ENCODE data around the gene MAB21L4. TPM values are rescaled to one million over a fixed set of nuclear protein-coding genes. Genes with fewer than 3 reads are reported as not detected.

Gene MAB21L4
- total RNA-seq, 2 donors from 2014 or later: not detected

DNA sequence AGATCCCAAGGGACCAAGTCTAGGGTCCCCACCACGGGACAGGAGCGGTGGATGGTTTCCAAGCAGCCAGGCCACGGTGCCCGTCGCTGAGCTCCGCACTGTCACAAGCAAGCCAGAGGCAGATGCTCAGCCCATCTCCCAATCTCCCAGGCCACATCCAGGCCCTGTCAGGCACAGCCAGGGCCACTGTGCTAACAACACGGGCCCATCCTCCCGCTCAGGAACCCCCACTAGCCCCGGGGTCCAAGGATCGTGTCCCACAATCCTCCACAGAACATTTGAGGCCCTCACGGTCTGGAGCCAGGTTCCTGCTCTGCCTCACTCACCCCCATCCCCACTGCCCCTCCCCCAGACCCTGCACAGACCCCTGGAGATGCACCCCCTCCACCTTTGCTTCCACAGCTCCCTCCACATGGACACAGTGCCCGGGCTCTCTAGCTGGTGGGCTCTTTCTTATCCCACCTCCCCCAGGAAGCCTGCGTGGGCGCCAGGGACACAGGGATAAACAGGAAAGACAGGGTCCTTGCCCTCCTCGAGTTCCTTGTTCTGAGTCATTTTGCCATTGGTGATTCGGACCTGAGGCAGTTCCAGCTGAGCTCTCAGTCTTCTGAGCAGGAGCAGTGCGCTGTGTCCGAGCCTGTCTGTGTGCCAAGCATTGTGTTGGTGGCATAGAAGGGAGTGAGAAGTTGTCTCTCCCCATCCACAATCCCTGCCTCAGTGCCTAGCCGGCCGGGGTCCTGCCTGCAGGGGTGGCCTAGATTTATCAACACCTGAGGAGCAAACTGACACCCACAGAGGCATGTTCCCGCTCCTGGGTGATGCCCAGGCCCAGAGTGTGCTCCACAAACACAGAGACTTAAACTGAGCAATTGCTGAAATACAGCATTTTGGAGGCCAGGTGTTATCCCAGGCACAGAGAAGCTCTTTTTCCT, 17.2 kb upstream of the MAB21L4 start:
- Mint-ChIP-seq H3K27ac (no peak overlapping the region), H3K36me3 (ENCODE audit: insufficient read depth in 2 of 2) (no peaks in the 10 kb centered on the region), H3K9me3 (no peaks in the 10 kb centered on the region), H3K4me1 (ENCODE audit: low read depth) (no peaks in the 10 kb centered on the region), H3K4me3 (no peak overlapping the region), H3K27me3 (ENCODE audit: low read depth) (peaks cover 25% of the 10 kb centered on the region)
- no peak for DNase-seq
- no peak for ATAC-seq (replicated peaks in 1 of 2)

GRCh38 chr2:240911641-240912265, 15.8 kb upstream of the MAB21L4 start:
- no peaks in the 10 kb centered on the region for H3K9me3 Mint-ChIP-seq
- H3K4me1 Mint-ChIP-seq (ENCODE audit: low read depth): no peaks in the 10 kb centered on the region
- no peak overlapping the region for H3K4me3 Mint-ChIP-seq
- peaks cover 19% of the 10 kb centered on the region for H3K27me3 Mint-ChIP-seq (ENCODE audit: low read depth)
- DNase-seq: no peak
- no peak for ATAC-seq (replicated peaks in 1 of 2)
- H3K27ac Mint-ChIP-seq: no peak overlapping the region
- H3K36me3 Mint-ChIP-seq (ENCODE audit: insufficient read depth in 2 of 2): no peaks in the 10 kb centered on the region

- Mint-ChIP-seq H3K27me3 (ENCODE audit: low read depth) (peaks cover 8% of the 10 kb centered on the region), H3K27ac (no peak overlapping the region)
These were observed 13.4 kb upstream of the MAB21L4 start for GRCh38 chr2:240909216-240909974.

GRCh38 chr2:240906911-240907590, 11.1 kb upstream of the MAB21L4 start:
- DNase-seq (no peak), ATAC-seq (replicated peaks in 1 of 2) (no peak)
- H3K4me3 Mint-ChIP-seq: no peak overlapping the region
- no peaks in the 10 kb centered on the region for H3K36me3 Mint-ChIP-seq (ENCODE audit: insufficient read depth in 2 of 2)
- no peaks in the 10 kb centered on the region for H3K9me3 Mint-ChIP-seq
- no peaks in the 10 kb centered on the region for H3K4me1 Mint-ChIP-seq (ENCODE audit: low read depth)
- peaks cover 5% of the 10 kb centered on the region for H3K27me3 Mint-ChIP-seq (ENCODE audit: low read depth)
- no peak overlapping the region for H3K27ac Mint-ChIP-seq

More at GRCh38 chr2:240909216-240909974, 13.4 kb upstream of the MAB21L4 start:
- Mint-ChIP-seq H3K4me1 (ENCODE audit: low read depth) (no peaks in the 10 kb centered on the region), H3K9me3 (no peaks in the 10 kb centered on the region), H3K4me3 (no peak overlapping the region), H3K36me3 (ENCODE audit: insufficient read depth in 2 of 2) (no peaks in the 10 kb centered on the region)
- no peak for ATAC-seq (replicated peaks in 1 of 2)
- no peak for DNase-seq

GRCh38 chr2:240906141-240906910, 10.4 kb upstream of the MAB21L4 start, which contains the start of gene CROCC2:
Gene CROCC2 (plus strand): TSS chr2:240906336. CDS start chr2:240906514, 178 bp downstream.
- Mint-ChIP-seq H3K27me3 (ENCODE audit: low read depth) (no peaks in the 10 kb centered on the region), H3K4me3 (no peak within 1 kb of the TSS), H3K27ac (no peak within 1 kb of the TSS), H3K9me3 (no peaks in the 10 kb centered on the region), H3K36me3 (ENCODE audit: insufficient read depth in 2 of 2) (no peaks in the 10 kb centered on the region), H3K4me1 (ENCODE audit: low read depth) (no peaks in the 10 kb centered on the region)
- ATAC-seq (replicated peaks in 1 of 2): no peak
- DNase-seq: no peak

- Mint-ChIP-seq H3K27ac (no peak overlapping the region), H3K9me3 (no peaks in the 10 kb centered on the region), H3K36me3 (ENCODE audit: insufficient read depth in 2 of 2) (no peaks in the 10 kb centered on the region), H3K27me3 (ENCODE audit: low read depth) (no peaks in the 10 kb centered on the region), H3K4me1 (ENCODE audit: low read depth) (no peaks in the 10 kb centered on the region), H3K4me3 (no peak overlapping the region)
- DNase-seq (no peak), ATAC-seq (replicated peaks in 1 of 2) (no peak)
These were observed 9.3 kb upstream of the MAB21L4 start for GRCh38 chr2:240905176-240905781.

- H3K4me3 Mint-ChIP-seq: no peak overlapping the region
- no peaks in the 10 kb centered on the region for H3K4me1 Mint-ChIP-seq (ENCODE audit: low read depth)
- DNase-seq: no peak
- no peak for ATAC-seq (replicated peaks in 1 of 2)
- H3K27ac Mint-ChIP-seq: no peak overlapping the region
- no peaks in the 10 kb centered on the region for H3K9me3 Mint-ChIP-seq
- H3K27me3 Mint-ChIP-seq (ENCODE audit: low read depth): no peaks in the 10 kb centered on the region
- no peaks in the 10 kb centered on the region for H3K36me3 Mint-ChIP-seq (ENCODE audit: insufficient read depth in 2 of 2)
These were observed 8.5 kb upstream of the MAB21L4 start for GRCh38 chr2:240904216-240905175.

- Mint-ChIP-seq H3K4me3 (no peak overlapping the region), H3K4me1 (ENCODE audit: low read depth) (no peaks in the 10 kb centered on the region), H3K27me3 (ENCODE audit: low read depth) (no peaks in the 10 kb centered on the region), H3K36me3 (ENCODE audit: insufficient read depth in 2 of 2) (no peaks in the 10 kb centered on the region), H3K9me3 (no peaks in the 10 kb centered on the region), H3K27ac (no peak overlapping the region)
- DNase-seq (no peak), ATAC-seq (replicated peaks in 1 of 2) (no peak)
These were observed 7.5 kb upstream of the MAB21L4 start for GRCh38 chr2:240903191-240904060.

GRCh38 chr2:240902615-240903041, 6.7 kb upstream of the MAB21L4 start:
- Mint-ChIP-seq H3K4me3 (no peak overlapping the region), H3K36me3 (ENCODE audit: insufficient read depth in 2 of 2) (no peaks in the 10 kb centered on the region), H3K9me3 (no peaks in the 10 kb centered on the region), H3K4me1 (ENCODE audit: low read depth) (no peaks in the 10 kb centered on the region), H3K27me3 (ENCODE audit: low read depth) (no peaks in the 10 kb centered on the region), H3K27ac (no peak overlapping the region)
- ATAC-seq (replicated peaks in 1 of 2) (no peak), DNase-seq (no peak)

GRCh38 chr2:240901986-240902614, 6.1 kb upstream of the MAB21L4 start:
- Mint-ChIP-seq H3K4me1 (ENCODE audit: low read depth) (no peaks in the 10 kb centered on the region), H3K36me3 (ENCODE audit: insufficient read depth in 2 of 2) (no peaks in the 10 kb centered on the region), H3K9me3 (no peaks in the 10 kb centered on the region), H3K27ac (no peak overlapping the region), H3K27me3 (ENCODE audit: low read depth) (no peaks in the 10 kb centered on the region), H3K4me3 (no peak overlapping the region)
- DNase-seq (no peak), ATAC-seq (replicated peaks in 1 of 2) (no peak)

All from activated T-cell treated with anti-CD3 and anti-CD28 coated beads, Interleukin-2, amount 50 U/mL, for 72 hours (primary cell).